K562 (cell line): ENCODE measurements around the gene ADAM33. TPM values are rescaled to one million over a fixed set of nuclear protein-coding genes. Genes with fewer than 3 reads are reported as not detected.

Experiments used
- ATAC-seq: fragments of 200-7000 bp; cut with Tn5 transposase; 3 replicates; pipeline ENCODE4 v1.9.1; 2020; ENCODE audit warnings: moderate library complexity
- BruUV-seq: library from RNA; stranded (reverse); fragments of 400-500 nt; replicated peaks from 2 replicates; lab custom pipeline; 2021; lab: Mats Ljungman, UMichigan
- CTCF ChIA-PET: fragments of 300-600 bp; formaldehyde crosslinking; extraction: SDS; loops from one replicate; lab custom pipeline; 2021; ENCODE audit warnings: low intra/inter-chr PET ratio; lab: Yijun Ruan, JAX
- POLR2A ChIA-PET: fragments of 300-600, 350-650 bp; sonication (Branson Sonifier 250); formaldehyde crosslinking; extraction: SDS; loops from one replicate; lab custom pipeline; 2021; ENCODE audit warnings: antibody characterized with exemption, inconsistent platforms; lab: Yijun Ruan, JAX
- DNase-seq, 4 experiments: peaks; one replicate each; pipeline versions ENCODE4 v3.0.0 to v3.0.0-alpha.2; 2011 to 2018; ENCODE audit warnings: low spot score in 3 of 4, mixed read lengths in 3 of 4; ENCODE audit errors: extremely low read depth in 1 of 4
- FAIRE-seq: peaks from 2 replicates; lab custom pipeline; 2011; peaks lifted over from hg19 to GRCh38; lab: Jason Lieb, UNC
- H2AFZ ChIP-seq: 2 replicates; pipeline ENCODE4 v1.6.0; 2011; ENCODE audit warnings: low read depth, low read length, control low read depth, inconsistent platforms
- H3K27ac ChIP-seq: fragments of 200-600 bp; 3 replicates; pipeline ENCODE4 v1.8.0; 2011; ENCODE audit warnings: low read depth, mild to moderate bottlenecking, control low read depth, inconsistent platforms, low read length, moderate library complexity, mixed read lengths; ENCODE audit errors: extremely low read depth
- H3K27me3 ChIP-seq, 2 experiments: fragments of 300-600 bp in 1 of 2; 2 replicates in 1 of 2; 3 replicates in 1 of 2; pipeline versions ENCODE4 v1.6.0 to v1.8.0; 2011; ENCODE audit warnings: inconsistent platforms in 2 of 2, low read length in 2 of 2, mild to moderate bottlenecking in 1 of 2, mixed read lengths in 1 of 2, moderate library complexity in 1 of 2; ENCODE audit not compliant: control insufficient read depth in 2 of 2, insufficient read depth in 2 of 2
- H3K36me3 ChIP-seq: fragments of 300-600 bp; 3 replicates; pipeline ENCODE4 v1.8.0; 2011; ENCODE audit warnings: mild to moderate bottlenecking, low read length, inconsistent platforms; ENCODE audit not compliant: control insufficient read depth, insufficient read depth
- H3K4me1 ChIP-seq, 2 experiments: fragments of 200-600 bp in 1 of 2; replicated peaks in 1 of 2; 2 replicates in 1 of 2; 3 replicates in 1 of 2; pipeline versions ENCODE4 v1.5.1 to v1.8.0; 2011; ENCODE audit warnings: inconsistent platforms in 2 of 2, low read length in 2 of 2, mild to moderate bottlenecking in 1 of 2, mixed read lengths in 1 of 2, moderate library complexity in 1 of 2; ENCODE audit not compliant: control insufficient read depth in 2 of 2, insufficient read depth in 2 of 2
- H3K4me2 ChIP-seq: 2 replicates; pipeline ENCODE4 v1.6.1; 2011; ENCODE audit warnings: low read length, control low read depth, inconsistent platforms, mixed read lengths; ENCODE audit not compliant: insufficient read depth
- H3K4me3 ChIP-seq: fragments of 200-600 bp; sonication (generic), shearing (Covaris generic); 2 replicates; pipeline ENCODE4 v1.5.1; 2016; ENCODE audit warnings: control low read depth, inconsistent platforms
- H3K79me2 ChIP-seq: fragments of 200-600 bp; 3 replicates; pipeline ENCODE4 v1.8.0; 2011; ENCODE audit warnings: low read length, inconsistent platforms; ENCODE audit not compliant: control insufficient read depth, insufficient read depth
- H3K9ac ChIP-seq, 2 experiments: 2 replicates each; pipeline versions ENCODE4 v1.6.0 to v1.6.1; 2011; ENCODE audit warnings: low read depth in 2 of 2, low read length in 2 of 2, control low read depth in 1 of 2, inconsistent platforms in 1 of 2, mild to moderate bottlenecking in 1 of 2, mixed read lengths in 1 of 2; ENCODE audit not compliant: insufficient read depth in 1 of 2
- H3K9me1 ChIP-seq: one replicate; pipeline ENCODE4 v1.6.0; 2011; ENCODE audit warnings: inconsistent platforms, mild to moderate bottlenecking, low read length, moderate library complexity; ENCODE audit not compliant: control insufficient read depth, insufficient read depth
- H3K9me3 ChIP-seq: replicated peaks from 2 replicates; pipeline ENCODE4 v1.5.1; 2011; ENCODE audit warnings: low read depth, low read length, inconsistent platforms; ENCODE audit not compliant: control insufficient read depth, insufficient read depth
- H4K20me1 ChIP-seq: replicated peaks from 2 replicates; pipeline ENCODE4 v1.6.1; 2011; ENCODE audit warnings: low read length, inconsistent platforms, mixed read lengths; ENCODE audit not compliant: control insufficient read depth, insufficient read depth
- ETV6 ChIP-seq, 3 experiments: fragments of 150-350 bp in 1 of 3; sonication (generic) in 1 of 3; formaldehyde crosslinking in 1 of 3; IDR thresholded peaks; 2 replicates each; pipeline versions ENCODE4 v1.6.1 to v1.8.0; 2014 to 2022; ENCODE audit warnings: borderline replicate concordance in 2 of 3, low read depth in 2 of 3, antibody characterized with exemption in 1 of 3, low read length in 1 of 3, mild to moderate bottlenecking in 1 of 3, missing genetic modification reagents in 1 of 3
- GTF2A2 ChIP-seq: IDR thresholded peaks from 2 replicates; pipeline ENCODE4 v1.6.1; 2016; ENCODE audit warnings: mild to moderate bottlenecking, missing genetic modification characterization, missing compliant biosample characterization
- HIVEP1 ChIP-seq: fragments of 250-450 bp; sonication (Bioruptor Pico); IDR thresholded peaks from 2 replicates; pipeline ENCODE4 v1.4.0; 2020; ENCODE audit warnings: mild to moderate bottlenecking
- NR0B1 ChIP-seq: fragments of 450-650 bp; IDR thresholded peaks from one replicate; pipeline ENCODE4 v1.6.1; 2018; ENCODE audit warnings: mild to moderate bottlenecking, moderate library complexity; ENCODE audit not compliant: partially characterized antibody
- PCBP2 ChIP-seq: fragments of 200-400 bp; formaldehyde crosslinking; IDR thresholded peaks from 2 replicates; pipeline ENCODE4 v1.6.1; 2018; ENCODE audit warnings: low read length, low read depth, mild to moderate bottlenecking, moderate library complexity; ENCODE audit not compliant: poor library complexity, severe bottlenecking
- TAF9B ChIP-seq: fragments of 450-650 bp; IDR thresholded peaks from 2 replicates; pipeline ENCODE4 v1.6.1; 2018; ENCODE audit warnings: mild to moderate bottlenecking; ENCODE audit not compliant: partially characterized antibody
- TBL1XR1 ChIP-seq, 2 experiments: IDR thresholded peaks; 2 replicates each; pipeline ENCODE4 v1.6.1; 2012; ENCODE audit warnings: improper control_type of control experiment in 2 of 2, low read length in 2 of 2, mild to moderate bottlenecking in 1 of 2
- WGBS: fragments of 100-300 bp; shearing (Covaris generic); methylation state at CpG from one replicate; pipeline ENCODE4 v1.1.6; 2016; ENCODE audit warnings: low coverage, mixed read lengths; ENCODE audit not compliant: insufficient coverage; ENCODE audit errors: missing lambda C conversion rate; 5-methylcytosine and 5-hydroxymethylcytosine counted together
- in situ Hi-C: fragments of 300-500 bp; cut with MboI; formaldehyde crosslinking; loops from 4 replicates; pipeline ENCODE4 v1.15.0; 2018; ENCODE audit warnings: inconsistent platforms, mixed read lengths
- intact Hi-C: fragments of 100-400 bp; cut with micrococcal nuclease; formaldehyde crosslinking; loops from 2 replicates; pipeline ENCODE4 v1.14.2; 2022
- polyA plus RNA-seq, 8 experiments: library from polyadenylated mRNA; depleted of rRNA in 4 of 8; stranded (reverse) in 5 of 8; unstranded in 3 of 8; fragments of >200 nt; fragmentation: Nextera tagmentation in 2 of 8; fragmentation: Illumina TruSeq in 1 of 8; extraction: Ambion mirVana in 2 of 8; extraction: Trizol in 1 of 8; gene quantifications; 2 replicates each; pipeline versions ENCODE4 v1.2.1 to v1.2.3, GENCODE V29; 2011 to 2014; ENCODE audit warnings: inconsistent platforms in 1 of 8, missing spikeins in 1 of 8
- total RNA-seq, 7 experiments: library from RNA; depleted of rRNA in 6 of 7; stranded (reverse); fragments of >200 nt in 6 of 7; fragmentation: Illumina TruSeq in 2 of 7; extraction: Trizol in 2 of 7; gene quantifications; 2 replicates each; pipeline versions ENCODE4 v1.2.1 to v1.2.3, GENCODE V29; 2011 to 2021; ENCODE audit warnings: low replicate concordance in 1 of 7
- TF ChIP-seq, protein P1 (sequence below), 2 experiments: IDR thresholded peaks; 2 replicates each; pipeline ENCODE4 v1.6.1; 2012; ENCODE audit warnings: improper control_type of control experiment in 2 of 2, low read depth in 2 of 2, low read length in 2 of 2, borderline replicate concordance in 1 of 2
- TF ChIP-seq, protein P2 (sequence below): sonication (generic); formaldehyde crosslinking; IDR thresholded peaks from 2 replicates; pipeline ENCODE4 v1.8.0; 2022; ENCODE audit warnings: mild to moderate bottlenecking, missing genetic modification reagents

Gene ADAM33
- total and polyA plus RNA-seq, 9 of the 15 experiments (the other 6 are each of a cell fraction or from before 2014, with no cell fraction given) = not detected

- H3K4me3 ChIP-seq = no peak overlapping the region
- no peaks in the 10 kb centered on the region for H4K20me1 ChIP-seq
- no peaks in the 10 kb centered on the region for H3K79me2 ChIP-seq
- H3K36me3 ChIP-seq = no peaks in the 10 kb centered on the region
- H3K9ac ChIP-seq = no peak overlapping the region
- DNase-seq (no peak), ATAC-seq (no peak), FAIRE-seq (no peak)
- ChIA-PET CTCF (no interaction called here), POLR2A (interaction anchor here (0.6 kb wide), 1 partner anchor 52 kb away, joined by 3 read pairs; the partner anchor contains the start of gene SPEF1)
- no peak overlapping the region for H3K4me2 ChIP-seq
- no peak overlapping the region for H3K27ac ChIP-seq
- H3K9me3 ChIP-seq = no peaks in the 10 kb centered on the region
- TF ChIP-seq NR0B1 = no peak
- in situ Hi-C loops (no loop called here), intact Hi-C loops (no loop called here)
- BruUV-seq = no TSS peak
- H2AFZ ChIP-seq = no peak overlapping the region
- H3K27me3 ChIP-seq = peaks cover 4 to 34% of the 10 kb centered on the region in 2 experiments; a peak in 3 of 5 replicates
- WGBS = 13% methylated on average over 1 of the region's 6 CpGs
- H3K9me1 ChIP-seq = no peaks in the 10 kb centered on the region
- peaks cover 8 to 13% of the 10 kb centered on the region in 2 experiments; a peak in 4 of 5 replicates for H3K4me1 ChIP-seq
These were observed 47.6 kb upstream of the ADAM33 start for GRCh38 chr20:3729378-3729777.

- peaks cover 8 to 13% of the 10 kb centered on the region in 2 experiments; a peak in 4 of 5 replicates for H3K4me1 ChIP-seq
- no TSS peak for BruUV-seq
- H3K9ac ChIP-seq = no peak overlapping the region; a peak in 1 of 4 replicates
- no peaks in the 10 kb centered on the region for H3K9me1 ChIP-seq
- peaks cover 4 to 34% of the 10 kb centered on the region in 2 experiments; a peak in 3 of 5 replicates for H3K27me3 ChIP-seq
- WGBS = 4% methylated on average over 3 of the region's 3 CpGs
- no peaks in the 10 kb centered on the region for H3K79me2 ChIP-seq
- no peak for FAIRE-seq
- no peak for ATAC-seq
- no peak overlapping the region for H3K27ac ChIP-seq
- H3K9me3 ChIP-seq = no peaks in the 10 kb centered on the region
- ChIA-PET POLR2A (interaction anchor here (0.6 to 0.9 kb wide), 3 partner anchors 8 to 52 kb away, joined by 3 to 5 read pairs (median 3); partner anchors contain the start of gene SPEF1), CTCF (no interaction called here)
- no peak overlapping the region for H3K4me2 ChIP-seq
- H4K20me1 ChIP-seq = no peaks in the 10 kb centered on the region
- no peak overlapping the region for H2AFZ ChIP-seq
- intact Hi-C loops = no loop called here
- H3K36me3 ChIP-seq = no peaks in the 10 kb centered on the region
- H3K4me3 ChIP-seq = no peak overlapping the region
- DNase-seq = no peak
- in situ Hi-C loops = no loop called here
- TF ChIP-seq ETV6 (IDR thresholded peaks at IDR 0.05; ENCODE audit: borderline replicate concordance in 1 of 2, low read depth in 2 of 2, low read length in 1 of 2) (no peak), ETV6 (CRISPR knock-in tag; IDR thresholded peaks at IDR 0.05; ENCODE audit: borderline replicate concordance) (no peak), TBL1XR1 (IDR thresholded peaks at IDR 0.05; ENCODE audit: low read length in 2 of 2) (no peak), HIVEP1 (CRISPR knock-in tag) (no peak), PCBP2 (no peak), TAF9B (no peak), GTF2A2 (tag) (no peak)
- TF ChIP-seq, protein P1, sequence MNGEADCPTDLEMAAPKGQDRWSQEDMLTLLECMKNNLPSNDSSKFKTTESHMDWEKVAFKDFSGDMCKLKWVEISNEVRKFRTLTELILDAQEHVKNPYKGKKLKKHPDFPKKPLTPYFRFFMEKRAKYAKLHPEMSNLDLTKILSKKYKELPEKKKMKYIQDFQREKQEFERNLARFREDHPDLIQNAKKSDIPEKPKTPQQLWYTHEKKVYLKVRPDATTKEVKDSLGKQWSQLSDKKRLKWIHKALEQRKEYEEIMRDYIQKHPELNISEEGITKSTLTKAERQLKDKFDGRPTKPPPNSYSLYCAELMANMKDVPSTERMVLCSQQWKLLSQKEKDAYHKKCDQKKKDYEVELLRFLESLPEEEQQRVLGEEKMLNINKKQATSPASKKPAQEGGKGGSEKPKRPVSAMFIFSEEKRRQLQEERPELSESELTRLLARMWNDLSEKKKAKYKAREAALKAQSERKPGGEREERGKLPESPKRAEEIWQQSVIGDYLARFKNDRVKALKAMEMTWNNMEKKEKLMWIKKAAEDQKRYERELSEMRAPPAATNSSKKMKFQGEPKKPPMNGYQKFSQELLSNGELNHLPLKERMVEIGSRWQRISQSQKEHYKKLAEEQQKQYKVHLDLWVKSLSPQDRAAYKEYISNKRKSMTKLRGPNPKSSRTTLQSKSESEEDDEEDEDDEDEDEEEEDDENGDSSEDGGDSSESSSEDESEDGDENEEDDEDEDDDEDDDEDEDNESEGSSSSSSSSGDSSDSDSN (IDR thresholded peaks at IDR 0.05; ENCODE audit: borderline replicate concordance in 1 of 2, low read depth in 2 of 2, low read length in 2 of 2) = no peak
- TF ChIP-seq, protein P2, sequence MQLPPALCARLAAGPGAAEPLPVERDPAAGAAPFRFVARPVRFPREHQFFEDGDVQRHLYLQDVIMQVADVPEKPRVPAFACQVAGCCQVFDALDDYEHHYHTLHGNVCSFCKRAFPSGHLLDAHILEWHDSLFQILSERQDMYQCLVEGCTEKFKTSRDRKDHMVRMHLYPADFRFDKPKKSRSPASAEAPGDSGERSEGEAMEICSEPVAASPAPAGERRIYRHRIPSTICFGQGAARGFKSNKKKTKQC = no peak
These were observed 47.1 kb upstream of the ADAM33 start for GRCh38 chr20:3728876-3729275.
